Left colon (tissue), 2 donors: ENCODE results near the gene HOXA2. TPM values are rescaled to one million over a fixed set of nuclear protein-coding genes. Genes with fewer than 3 reads are reported as not detected.

ENCODE experiments used
- ATAC-seq: fragments of 200-7000 bp; cut with Tn5 transposase; one replicate; pipeline ENCODE4 v1.9.1; 2020; ENCODE audit warnings: mild to moderate bottlenecking, moderate library complexity
- DNase-seq, 2 donors: peaks; one replicate each; pipeline ENCODE4 v3.0.0-alpha.2; 2020
- intact Hi-C, 2 donors: fragments of 100-400 bp; cut with DNase I in 1 of 2; cut with micrococcal nuclease in 1 of 2; formaldehyde crosslinking; loops; one replicate each; pipeline versions ENCODE4 v1.11.2 to v1.14.0; 2022; cut with DNase I, micrococcal nuclease
- total RNA-seq, 2 donors: library from RNA; stranded (reverse); fragmentation: NEBNext Ultra II Directional; extraction: Animal tissue kit (Norgen Biotek cat#: 25700); gene quantifications; one replicate each; pipeline ENCODE4 v1.2.1, GENCODE V29; 2021
- donor health status: DM: no; HTN: no; CAD: no.
- donor health status: DM: yes; HTN: yes; CAD: no.

The HOXA2 gene
- total RNA-seq, 2 donors from 2014 or later = 2.7 to 3.2 TPM

GRCh38 chr7:27143023-27143949 lies 40.8 kb upstream of the HOXA2 start, which contains the start of gene HOXA5:
HOXA5 (minus strand) TSS chr7:27143681; CDS start chr7:27143607, 74 bp downstream.
- peak in 1 of 2 donors; percentile 85 for DNase-seq

GRCh38 chr7:27142580-27143022 lies 40.1 kb upstream of the HOXA2 start:
- ATAC-seq = no peak
- no peak for DNase-seq
- intact Hi-C loops = loop anchor here in 1 of 2 donors (5.0 kb wide), 1 partner anchor 285 kb away; no protein-coding TSS in a partner anchor

More at GRCh38 chr7:27143023-27143949, 40.8 kb upstream of the HOXA2 start, which contains the start of gene HOXA5:
- intact Hi-C loops = loop anchor here in 1 of 2 donors (5.0 kb wide), 1 partner anchor 286 kb away; no protein-coding TSS in a partner anchor
- peak; percentile 40 for ATAC-seq

- no peak for ATAC-seq
- intact Hi-C loops = loop anchor here in 1 of 2 donors (5.0 kb wide), 1 partner anchor 285 kb away; no protein-coding TSS in a partner anchor
- peak in 1 of 2 donors; percentile 43 for DNase-seq
Measured at GRCh38 chr7:27141923-27142579, 39.6 kb upstream of the HOXA2 start.

GRCh38 chr7:27141137-27141922 lies 38.8 kb upstream of the HOXA2 start:
- ATAC-seq = no peak
- no peak for DNase-seq
- intact Hi-C loops = loop anchor here in 1 of 2 donors (5.0 kb wide), 1 partner anchor 284 kb away; no protein-coding TSS in a partner anchor

GRCh38 chr7:27140126-27140857 lies 37.8 kb upstream of the HOXA2 start:
- intact Hi-C loops = loop anchor here in 1 of 2 donors (5.0 kb wide), 1 partner anchor 283 kb away; no protein-coding TSS in a partner anchor
- ATAC-seq = peak; percentile 56
- DNase-seq = peak in 1 of 2 donors; percentile 63

- intact Hi-C loops = loop anchor here in 1 of 2 donors (5.0 kb wide), 1 partner anchor 282 kb away; no protein-coding TSS in a partner anchor
- DNase-seq (peak in 1 of 2 donors; percentile 31), ATAC-seq (peak; percentile 9)
Measured at GRCh38 chr7:27139334-27140125, 37.0 kb upstream of the HOXA2 start.

- intact Hi-C loops = no loop called here
- peak; percentile 19 for ATAC-seq
- no peak for DNase-seq
Measured at GRCh38 chr7:27138985-27139333, 36.5 kb upstream of the HOXA2 start.

- intact Hi-C loops = no loop called here
- DNase-seq = no peak
- no peak for ATAC-seq
Measured at GRCh38 chr7:27138472-27138871, 36.0 kb upstream of the HOXA2 start.

GRCh38 chr7:27137640-27138315 lies 35.3 kb upstream of the HOXA2 start:
- no peak for ATAC-seq
- DNase-seq = no peak
- intact Hi-C loops = no loop called here

- peak in 1 of 2 donors; percentile 39 for DNase-seq
- intact Hi-C loops = no loop called here
- no peak for ATAC-seq
Measured at GRCh38 chr7:27134392-27134791, 31.9 kb upstream of the HOXA2 start.

- intact Hi-C loops = no loop called here
- ATAC-seq = no peak
- peak in 1 of 2 donors; percentile 45 for DNase-seq
Measured at GRCh38 chr7:27133409-27134231, 31.1 kb upstream of the HOXA2 start.

GRCh38 chr7:27132978-27133377 lies 30.5 kb upstream of the HOXA2 start:
- intact Hi-C loops = no loop called here
- no peak for DNase-seq
- no peak for ATAC-seq

GRCh38 chr7:27132214-27132613 lies 29.7 kb upstream of the HOXA2 start:
- ATAC-seq = no peak
- intact Hi-C loops = no loop called here
- DNase-seq = no peak

GRCh38 chr7:27131390-27131819 lies 28.9 kb upstream of the HOXA2 start:
- intact Hi-C loops = no loop called here
- ATAC-seq (peak; percentile 0), DNase-seq (no peak)

GRCh38 chr7:27130540-27131389 lies 28.3 kb upstream of the HOXA2 start, which contains the start of gene HOXA4:
HOXA4 (minus strand) TSS chr7:27130757; CDS start chr7:27130733, 24 bp downstream.
- intact Hi-C loops = no loop called here
- ATAC-seq = peak; percentile 85
- DNase-seq = peak; percentile 94 to 95
